Lower lobe of right lung (tissue), 2 donors: ENCODE results near the gene SCIN. TPM values are rescaled to one million over a fixed set of nuclear protein-coding genes. Genes with fewer than 3 reads are reported as not detected.

ENCODE experiments used
- ATAC-seq, 2 donors: fragments of 200-7000 bp; cut with Tn5 transposase; one replicate each; pipeline ENCODE4 v1.9.1; 2020 to 2022; ENCODE audit warnings: mild to moderate bottlenecking in 2 of 2, moderate library complexity in 2 of 2
- DNase-seq: peaks from one replicate; pipeline ENCODE4 v3.0.0-alpha.2; 2020
- H3K27ac ChIP-seq: fragments of 200-600 bp; one replicate; pipeline ENCODE4 v1.8.0; 2022
- H3K27me3 ChIP-seq: fragments of 200-600 bp; one replicate; pipeline ENCODE4 v1.8.0; 2022; ENCODE audit warnings: low read depth
- H3K36me3 ChIP-seq: fragments of 200-600 bp; one replicate; pipeline ENCODE4 v1.8.0; 2022; ENCODE audit warnings: mild to moderate bottlenecking
- H3K4me1 ChIP-seq: fragments of 200-600 bp; one replicate; pipeline ENCODE4 v1.8.0; 2022
- H3K4me3 ChIP-seq: fragments of 200-600 bp; one replicate; pipeline ENCODE4 v1.8.0; 2022; ENCODE audit warnings: mild to moderate bottlenecking
- H3K9me3 ChIP-seq: fragments of 200-600 bp; one replicate; pipeline ENCODE4 v1.8.0; 2022
- CTCF ChIP-seq: fragments of 200-600 bp; IDR thresholded peaks from one replicate; pipeline ENCODE4 v1.8.0; 2022; ENCODE audit warnings: antibody characterized with exemption, mild to moderate bottlenecking
- intact Hi-C: fragments of 100-400 bp; cut with DNase I; formaldehyde crosslinking; loops from one replicate; pipeline ENCODE4 v1.11.0; 2022
- total RNA-seq: library from RNA; stranded (reverse); fragmentation: NEBNext Ultra II Directional; extraction: Animal tissue kit (Norgen Biotek cat#: 25700); gene quantifications from one replicate; pipeline ENCODE4 v1.2.1, GENCODE V29; 2021
- donor health status: DM: no; HTN: yes; CAD: no; lungs with severe emphysema.

Gene SCIN
- total RNA-seq, 1 donor from 2014 or later, result 21.1 TPM

GRCh38 chr7:12637819-12638592 is 67.5 kb downstream of the SCIN start:
- peak in 1 of 2 donors; percentile 66 for ATAC-seq
- no peak overlapping the region for H3K27ac ChIP-seq
- no peaks in the 10 kb centered on the region for H3K9me3 ChIP-seq
- H3K4me1 ChIP-seq, result peaks cover 5% of the 10 kb centered on the region
- no peaks in the 10 kb centered on the region for H3K27me3 ChIP-seq
- no peak for TF ChIP-seq CTCF
- intact Hi-C loops, result loop anchor here (10.0 kb wide), 1 partner anchor 627 kb away; no protein-coding TSS in a partner anchor
- no peak for DNase-seq
- no peak overlapping the region for H3K4me3 ChIP-seq
- H3K36me3 ChIP-seq, result no peaks in the 10 kb centered on the region

- H3K9me3 ChIP-seq, result no peaks in the 10 kb centered on the region
- ATAC-seq (peak; percentile 50 to 54), DNase-seq (no peak)
- H3K27ac ChIP-seq, result no peak overlapping the region
- intact Hi-C loops, result loop anchor here (10.0 kb wide), 1 partner anchor 626 kb away; no protein-coding TSS in a partner anchor
- TF ChIP-seq CTCF, result peak; percentile 62
- no peaks in the 10 kb centered on the region for H3K27me3 ChIP-seq
- H3K36me3 ChIP-seq, result no peaks in the 10 kb centered on the region
- no peak overlapping the region for H3K4me3 ChIP-seq
- peaks cover 5% of the 10 kb centered on the region for H3K4me1 ChIP-seq
These were observed 68.4 kb downstream of the SCIN start for GRCh38 chr7:12638851-12639456.

DNA sequence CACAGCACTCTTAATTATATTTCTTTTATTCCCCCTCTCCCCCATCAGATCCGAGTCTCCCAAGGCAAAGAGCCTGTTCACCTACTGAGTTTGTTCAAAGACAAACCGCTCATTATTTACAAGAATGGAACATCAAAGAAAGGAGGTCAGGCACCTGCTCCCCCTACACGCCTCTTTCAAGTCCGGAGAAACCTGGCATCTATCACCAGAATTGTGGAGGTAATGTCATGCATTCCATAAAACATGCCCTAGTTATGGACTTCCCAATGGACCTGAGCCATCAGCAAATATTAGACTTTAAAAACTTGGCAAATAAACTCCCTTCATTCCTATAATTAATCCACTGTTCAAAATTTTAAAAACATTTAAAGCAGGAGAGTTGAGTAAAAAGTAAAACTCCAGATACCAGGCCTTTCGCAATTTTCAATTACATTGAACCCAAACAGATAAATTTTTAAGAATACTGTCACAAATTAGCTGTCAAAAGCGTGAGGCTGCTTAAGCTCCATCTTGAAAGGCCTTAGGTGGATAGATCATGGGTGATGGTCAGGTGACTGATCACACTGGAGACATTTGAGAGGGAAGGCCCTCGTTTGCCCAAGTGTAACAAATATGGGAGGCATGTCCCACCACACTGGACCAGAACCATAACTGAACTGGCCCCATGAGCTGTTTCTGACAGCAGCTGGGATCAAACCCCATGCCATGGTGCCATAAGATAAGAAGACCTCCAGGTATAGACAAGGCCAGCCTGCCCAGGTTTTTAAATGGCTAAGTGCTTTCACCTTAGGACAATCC is 70.0 kb downstream of the SCIN start:
- Histone ChIP-seq H3K36me3 (no peaks in the 10 kb centered on the region), H3K27ac (no peak overlapping the region), H3K9me3 (no peaks in the 10 kb centered on the region), H3K4me3 (no peak overlapping the region), H3K27me3 (no peaks in the 10 kb centered on the region), H3K4me1 (peaks cover 5% of the 10 kb centered on the region)
- no peak for DNase-seq
- intact Hi-C loops, result no loop called here
- no peak for TF ChIP-seq CTCF
- no peak for ATAC-seq

DNA sequence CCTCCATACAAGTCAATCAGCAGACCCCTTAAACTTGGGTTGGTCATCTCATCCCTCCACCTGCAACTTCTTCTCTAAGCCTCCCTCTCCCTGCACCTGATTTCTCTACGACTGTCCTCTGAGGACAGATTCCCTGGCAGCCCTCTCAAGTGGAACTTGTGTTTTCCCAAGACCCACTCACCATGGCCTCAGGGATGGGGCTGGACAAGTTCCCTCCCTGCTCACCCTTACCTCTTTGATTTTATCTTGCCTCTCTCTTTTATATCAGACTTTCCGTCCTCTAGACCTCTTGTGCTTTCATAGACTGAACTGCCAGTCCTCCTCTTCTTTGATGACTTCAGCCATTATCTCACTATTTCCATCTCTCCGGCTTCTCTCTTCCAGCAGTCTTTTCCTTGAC is 70.7 kb downstream of the SCIN start:
- Histone ChIP-seq H3K27me3 (no peaks in the 10 kb centered on the region), H3K4me3 (no peak overlapping the region), H3K36me3 (no peaks in the 10 kb centered on the region), H3K27ac (no peak overlapping the region), H3K4me1 (peaks cover 5% of the 10 kb centered on the region), H3K9me3 (no peaks in the 10 kb centered on the region)
- intact Hi-C loops, result no loop called here
- no peak for TF ChIP-seq CTCF
- ATAC-seq (no peak), DNase-seq (no peak)

DNA sequence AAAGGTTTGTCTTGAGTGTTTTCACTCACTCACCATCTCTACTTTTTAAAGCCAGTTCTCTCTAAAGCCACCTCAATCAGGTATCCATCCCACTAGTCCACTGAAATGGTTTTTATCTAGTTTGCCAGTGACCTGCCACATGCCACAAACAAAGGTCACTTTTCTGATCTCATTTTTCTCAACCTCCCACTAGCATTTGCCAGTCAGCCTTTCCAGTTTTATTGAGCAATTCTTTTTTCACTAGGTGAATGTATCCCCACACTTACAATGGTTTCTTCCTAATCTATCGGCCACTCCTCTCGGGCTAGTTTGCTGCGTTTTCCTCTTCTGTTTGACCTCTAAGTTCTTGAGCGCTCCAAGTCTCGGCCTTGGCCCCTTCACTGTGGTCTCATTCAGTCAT is 72.0 kb downstream of the SCIN start:
- peaks cover 5% of the 10 kb centered on the region for H3K4me1 ChIP-seq
- no peaks in the 10 kb centered on the region for H3K36me3 ChIP-seq
- H3K27me3 ChIP-seq, result no peaks in the 10 kb centered on the region
- DNase-seq (no peak), ATAC-seq (no peak)
- no peak overlapping the region for H3K4me3 ChIP-seq
- no peak for TF ChIP-seq CTCF
- H3K9me3 ChIP-seq, result no peaks in the 10 kb centered on the region
- intact Hi-C loops, result no loop called here
- H3K27ac ChIP-seq, result no peak overlapping the region
